SHP77 (cell line): ENCODE results near the gene TIMP4.

Source experiments
- DNase-seq, 2 experiments: peaks; one replicate each; lab custom pipeline; 2025; lab: John Stamatoyannopoulos, UW

The TIMP4 gene

GRCh38 chr3:12147049-12147780, 11.5 kb downstream of the TIMP4 start:
- DNase-seq: no peak

- DNase-seq: no peak
Observed at GRCh38 chr3:12143949-12144504, 14.7 kb downstream of the TIMP4 start.

- DNase-seq: no peak
Observed at GRCh38 chr3:12142476-12142875, 16.2 kb downstream of the TIMP4 start.

- no peak for DNase-seq
Observed at GRCh38 chr3:12141350-12141749, 17.4 kb downstream of the TIMP4 start.

GRCh38 chr3:12139111-12139511, 19.6 kb downstream of the TIMP4 start:
- DNase-seq: no peak

- DNase-seq: no peak
Observed at GRCh38 chr3:12138044-12138443, 20.7 kb downstream of the TIMP4 start.

GRCh38 chr3:12136371-12136770, 22.3 kb downstream of the TIMP4 start:
- DNase-seq: no peak

- peak; percentile 22 to 29 for DNase-seq
Observed at GRCh38 chr3:12135029-12135657, 23.6 kb downstream of the TIMP4 start.

GRCh38 chr3:12132881-12133280, 25.8 kb downstream of the TIMP4 start:
- DNase-seq: no peak

GRCh38 chr3:12131351-12132090, 27.2 kb downstream of the TIMP4 start:
- DNase-seq: no peak

- DNase-seq: no peak
Observed at GRCh38 chr3:12127391-12127790, 31.3 kb downstream of the TIMP4 start.

- no peak for DNase-seq
Observed at GRCh38 chr3:12125772-12126171, 32.9 kb downstream of the TIMP4 start.

GRCh38 chr3:12121466-12121865, 37.2 kb downstream of the TIMP4 start:
- no peak for DNase-seq

GRCh38 chr3:12120374-12121140, 38.2 kb downstream of the TIMP4 start:
- no peak for DNase-seq

- DNase-seq: no peak
Observed at GRCh38 chr3:12117473-12117872, 41.2 kb downstream of the TIMP4 start.

- DNase-seq: no peak
Observed at GRCh38 chr3:12116870-12117269, 41.8 kb downstream of the TIMP4 start.

- no peak for DNase-seq
Observed at GRCh38 chr3:12115849-12116248, 42.9 kb downstream of the TIMP4 start.

- DNase-seq: no peak
Observed at GRCh38 chr3:12115104-12115503, 43.6 kb downstream of the TIMP4 start.

GRCh38 chr3:12114251-12114650, 44.5 kb downstream of the TIMP4 start:
- no peak for DNase-seq

- no peak for DNase-seq
Observed at GRCh38 chr3:12107071-12107713, 51.5 kb downstream of the TIMP4 start.
